ENCODE results near the gene SLC31A2.
A peak's percentile ranks its signal among the peaks of the same experiment; 100 is the strongest.
"Not testable (repeated sequence)": the region's sequence is repeated elsewhere in the genome, so short reads cannot be mapped to it uniquely, and the experiment has no call there.

DNA sequence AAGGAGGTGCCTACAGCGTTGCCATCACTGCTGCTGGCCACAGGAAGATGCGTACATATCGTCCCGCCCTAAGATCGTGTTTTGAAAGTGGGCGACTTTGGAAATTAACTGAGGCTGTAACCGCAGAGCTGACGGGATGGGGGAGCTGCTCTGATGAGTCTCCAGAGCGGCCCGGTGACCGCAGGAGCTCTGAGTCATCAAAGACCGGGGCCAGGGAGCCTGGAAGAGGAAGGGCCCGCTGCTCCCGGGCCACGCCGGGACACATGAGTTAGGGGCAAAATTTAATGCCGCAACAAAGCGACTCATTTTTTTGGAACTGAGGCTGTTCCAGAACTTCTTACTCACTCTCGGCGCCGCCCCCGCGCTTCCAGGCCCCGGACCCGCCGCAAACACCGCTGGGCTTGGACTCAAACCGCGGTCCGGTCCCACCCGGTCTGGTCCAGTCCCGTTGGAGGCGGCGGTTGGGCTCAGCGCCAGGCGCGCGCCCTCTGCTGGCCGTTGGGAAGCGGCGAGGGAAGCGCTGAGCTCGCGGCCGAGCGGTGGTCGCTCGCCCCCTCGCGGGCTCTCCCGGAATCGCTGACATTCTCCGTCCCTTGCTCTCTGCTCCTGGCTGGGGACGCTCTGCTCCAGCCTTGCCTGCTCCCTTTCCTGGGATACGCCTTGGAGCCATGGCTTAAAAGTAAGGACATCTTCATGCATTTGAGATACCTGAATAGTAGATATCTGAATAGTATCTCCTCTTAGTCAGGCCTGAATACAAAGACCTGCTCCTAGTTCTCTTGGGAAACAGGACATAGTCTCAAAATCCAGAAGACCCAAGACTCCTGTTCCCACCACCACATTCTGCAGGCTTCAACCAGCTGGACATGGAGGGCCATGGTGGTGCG is 39.5 kb upstream of the SLC31A2 start:
- TF ChIP-seq, protein P1, sequence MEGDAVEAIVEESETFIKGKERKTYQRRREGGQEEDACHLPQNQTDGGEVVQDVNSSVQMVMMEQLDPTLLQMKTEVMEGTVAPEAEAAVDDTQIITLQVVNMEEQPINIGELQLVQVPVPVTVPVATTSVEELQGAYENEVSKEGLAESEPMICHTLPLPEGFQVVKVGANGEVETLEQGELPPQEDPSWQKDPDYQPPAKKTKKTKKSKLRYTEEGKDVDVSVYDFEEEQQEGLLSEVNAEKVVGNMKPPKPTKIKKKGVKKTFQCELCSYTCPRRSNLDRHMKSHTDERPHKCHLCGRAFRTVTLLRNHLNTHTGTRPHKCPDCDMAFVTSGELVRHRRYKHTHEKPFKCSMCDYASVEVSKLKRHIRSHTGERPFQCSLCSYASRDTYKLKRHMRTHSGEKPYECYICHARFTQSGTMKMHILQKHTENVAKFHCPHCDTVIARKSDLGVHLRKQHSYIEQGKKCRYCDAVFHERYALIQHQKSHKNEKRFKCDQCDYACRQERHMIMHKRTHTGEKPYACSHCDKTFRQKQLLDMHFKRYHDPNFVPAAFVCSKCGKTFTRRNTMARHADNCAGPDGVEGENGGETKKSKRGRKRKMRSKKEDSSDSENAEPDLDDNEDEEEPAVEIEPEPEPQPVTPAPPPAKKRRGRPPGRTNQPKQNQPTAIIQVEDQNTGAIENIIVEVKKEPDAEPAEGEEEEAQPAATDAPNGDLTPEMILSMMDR (IDR thresholded peaks at IDR 0.05), result peak in 1 of 3 donors; percentile 68
- not testable (repeated sequence) for TF ChIP-seq POLR2A (IDR thresholded peaks at IDR 0.05)

All from lower leg skin (tissue), 3 donors.